GM18508 (cell line): ENCODE measurements around the gene SLC12A7.
"Not testable (repeated sequence)": the region's sequence is repeated elsewhere in the genome, so short reads cannot be mapped to it uniquely, and the experiment has no call there.

Experiments used
- ATAC-seq: cut with Tn5 transposase; IDR thresholded peaks from one replicate; pipeline ENCODE4 v1.9.1; 2021; ENCODE audit warnings: moderate number of reproducible peaks; ENCODE audit not compliant: insufficient read depth, unreplicated experiment

Gene SLC12A7

DNA sequence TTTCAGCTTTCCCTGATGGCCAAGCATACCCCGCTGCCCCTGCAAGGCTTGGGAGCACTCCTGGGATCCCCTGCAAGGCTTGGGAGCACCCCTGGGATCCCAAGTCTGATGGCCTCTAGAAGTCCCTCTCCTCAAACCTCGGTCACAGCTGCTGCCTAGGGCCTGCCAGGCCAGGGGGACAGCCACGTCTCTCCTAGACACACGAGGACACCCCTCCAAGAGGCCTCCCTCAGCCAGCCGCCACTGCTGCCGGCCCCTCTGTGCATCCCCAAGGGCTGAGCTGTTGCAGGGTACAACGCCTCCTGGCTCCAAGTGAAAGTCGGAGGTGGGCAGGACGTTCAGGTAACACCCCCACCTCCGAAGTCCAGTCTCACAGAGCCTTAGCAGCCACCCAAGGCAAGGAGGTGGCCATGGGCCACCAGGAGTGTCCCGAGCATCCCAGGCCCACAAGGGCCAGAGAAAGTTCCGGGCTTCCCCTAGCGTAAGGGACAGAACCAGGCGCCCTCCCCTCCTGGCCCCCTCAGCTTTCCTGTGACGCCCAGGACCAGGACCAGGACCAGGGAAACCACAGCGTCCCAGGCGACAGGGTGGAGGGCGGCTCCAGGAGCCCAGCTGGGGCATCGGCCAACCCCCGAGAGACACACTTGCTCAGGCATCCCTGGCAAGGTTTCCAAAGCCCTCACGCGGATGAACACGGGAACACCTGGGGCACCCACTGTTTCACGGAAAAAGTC, 17.3 kb upstream of the SLC12A7 start:
- ATAC-seq, result no peak

- ATAC-seq, result no peak
These were observed 16.3 kb upstream of the SLC12A7 start for GRCh38 chr5:1127959-1128785.

- not testable (repeated sequence) for ATAC-seq
These were observed 13.8 kb upstream of the SLC12A7 start for GRCh38 chr5:1125695-1126094.

DNA sequence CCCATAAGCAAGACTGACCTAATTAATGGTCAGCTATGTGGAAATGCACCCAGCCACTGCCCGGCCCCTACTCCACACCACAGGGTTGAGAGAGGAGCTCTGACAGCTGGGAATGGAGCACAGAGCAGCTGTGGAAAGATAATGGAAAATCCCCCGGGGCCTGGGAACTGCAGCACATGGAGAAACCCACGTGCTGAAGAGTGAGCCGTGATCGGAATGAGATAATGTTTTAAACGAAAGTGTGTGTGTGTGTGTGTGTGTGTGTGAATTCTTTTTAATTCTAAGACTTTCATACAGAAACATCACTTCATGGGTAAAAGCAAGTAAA, 13.1 kb upstream of the SLC12A7 start:
- no peak for ATAC-seq

- ATAC-seq, result no peak
These were observed 12.6 kb upstream of the SLC12A7 start for GRCh38 chr5:1124205-1125029.

GRCh38 chr5:1123418-1124147, 11.7 kb upstream of the SLC12A7 start:
- no peak for ATAC-seq

DNA sequence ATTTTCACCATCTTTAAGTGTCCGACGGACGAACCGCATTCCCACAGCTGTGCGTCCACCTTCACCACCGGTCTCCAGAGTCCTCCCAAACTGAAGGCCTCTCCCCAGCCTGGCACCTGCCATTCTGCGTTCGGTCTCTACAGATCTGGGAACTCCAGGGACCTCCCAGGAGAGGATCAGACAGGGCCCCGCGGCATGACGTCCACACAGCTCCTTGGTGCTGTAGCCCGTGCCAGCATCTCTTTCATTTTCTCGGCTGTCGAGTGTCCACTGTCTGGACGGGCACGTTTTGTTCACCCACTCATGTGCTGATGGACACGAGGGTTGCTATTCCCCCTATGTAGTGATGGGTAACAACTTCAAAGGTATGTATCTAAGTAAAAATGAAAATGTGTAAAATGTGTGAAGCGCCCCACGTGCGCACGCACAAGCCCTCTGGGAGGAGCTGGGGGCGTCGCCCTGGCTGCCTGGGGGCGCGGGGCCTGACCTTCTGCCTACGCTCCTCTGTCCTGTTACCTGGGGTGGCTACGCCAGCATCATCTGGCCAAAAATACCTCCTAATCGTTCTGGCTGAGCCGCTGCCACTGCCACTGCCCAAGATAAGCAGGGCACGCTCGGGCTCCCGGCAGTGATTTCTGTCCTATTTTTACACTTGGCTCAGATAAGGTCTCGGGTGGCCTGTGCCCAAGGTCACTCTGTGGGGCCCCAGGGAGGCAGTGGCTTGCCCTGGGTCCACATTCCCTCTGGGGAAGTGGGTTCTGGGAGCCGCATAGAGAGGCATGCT, 10.8 kb upstream of the SLC12A7 start:
- ATAC-seq, result no peak

GRCh38 chr5:1121891-1122290, 10.0 kb upstream of the SLC12A7 start:
- no peak for ATAC-seq

DNA sequence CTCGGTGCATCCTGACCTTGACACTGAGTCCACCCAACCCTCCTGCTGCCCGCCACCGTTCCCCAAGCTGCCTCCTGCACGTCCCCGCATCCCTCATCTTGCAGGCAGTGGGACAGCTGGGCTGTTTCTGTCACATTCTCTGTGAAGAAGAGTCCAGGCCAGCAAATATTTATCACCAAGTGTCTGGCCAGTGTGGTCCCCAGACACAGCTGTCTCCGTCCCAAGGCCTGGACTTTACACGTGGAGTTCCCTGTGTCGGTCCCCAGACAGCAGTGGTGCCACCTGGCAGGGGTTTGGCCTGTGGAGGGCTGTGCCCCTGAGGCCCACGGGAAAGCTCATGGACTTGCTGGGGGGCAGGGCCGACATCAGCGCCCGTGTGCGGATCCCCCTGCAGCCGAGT, 9.2 kb upstream of the SLC12A7 start:
- no peak for ATAC-seq

DNA sequence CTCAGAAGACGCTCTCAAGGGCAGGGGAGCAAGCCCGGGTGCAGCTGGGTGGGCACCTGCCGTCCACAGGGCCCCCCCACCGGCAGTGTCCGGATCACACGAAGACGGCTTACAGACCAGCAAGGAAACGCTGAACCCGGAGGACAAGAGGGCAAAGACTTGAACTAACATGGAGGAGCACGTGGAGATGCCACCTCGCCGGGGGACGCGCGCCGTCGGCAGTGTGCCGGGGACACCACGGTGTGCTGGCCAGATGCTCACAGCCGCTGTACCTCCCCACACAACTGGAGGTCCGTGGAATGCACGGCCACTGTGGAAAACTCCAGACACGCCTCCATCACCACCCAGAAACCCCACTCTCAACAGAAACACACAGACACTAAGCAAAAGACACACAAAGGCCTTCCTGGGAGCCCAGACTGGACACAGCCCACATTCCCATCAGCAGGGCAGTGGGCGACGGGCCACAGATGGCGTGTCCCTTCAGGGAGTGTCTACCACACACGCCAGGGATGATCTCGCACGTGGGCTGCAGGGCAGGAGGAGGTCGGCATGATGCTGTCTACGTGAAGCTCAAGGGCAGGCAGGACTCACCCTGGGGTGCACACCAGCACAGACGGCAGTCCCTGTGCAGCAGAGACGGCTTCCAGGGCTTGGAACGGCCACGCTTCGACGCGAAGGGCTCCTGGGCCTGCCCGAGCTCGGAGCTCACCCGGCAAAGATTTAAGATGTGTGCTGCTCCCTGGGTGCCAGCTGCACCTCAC, 8.6 kb upstream of the SLC12A7 start:
- no peak for ATAC-seq

- ATAC-seq, result no peak
These were observed 7.5 kb upstream of the SLC12A7 start for GRCh38 chr5:1119312-1119831.

GRCh38 chr5:1118738-1119137, 6.9 kb upstream of the SLC12A7 start:
- ATAC-seq, result no peak

DNA sequence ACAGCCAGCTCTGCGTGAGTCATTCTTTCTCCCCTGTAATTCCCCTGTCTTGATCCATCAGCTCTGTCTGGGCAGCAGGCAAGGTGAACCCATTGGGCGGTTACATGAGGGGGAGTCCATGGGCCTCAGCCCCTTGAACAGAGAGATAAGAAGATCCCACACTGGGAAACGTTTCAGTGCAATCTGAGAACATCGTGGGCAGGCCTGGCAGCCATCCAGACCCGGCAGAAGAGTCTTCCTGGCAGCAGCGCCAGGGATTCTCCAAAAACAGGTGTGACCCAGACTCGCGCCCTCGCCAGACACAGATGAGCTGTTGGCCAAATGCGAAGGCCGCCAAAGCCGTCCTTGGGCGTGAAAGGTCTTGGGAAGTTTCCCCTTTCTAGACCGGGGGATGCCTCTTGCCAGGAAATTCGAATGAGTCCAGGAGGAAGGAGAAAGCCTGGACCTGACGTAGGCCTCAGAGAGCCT, 6.4 kb upstream of the SLC12A7 start:
- ATAC-seq, result no peak

DNA sequence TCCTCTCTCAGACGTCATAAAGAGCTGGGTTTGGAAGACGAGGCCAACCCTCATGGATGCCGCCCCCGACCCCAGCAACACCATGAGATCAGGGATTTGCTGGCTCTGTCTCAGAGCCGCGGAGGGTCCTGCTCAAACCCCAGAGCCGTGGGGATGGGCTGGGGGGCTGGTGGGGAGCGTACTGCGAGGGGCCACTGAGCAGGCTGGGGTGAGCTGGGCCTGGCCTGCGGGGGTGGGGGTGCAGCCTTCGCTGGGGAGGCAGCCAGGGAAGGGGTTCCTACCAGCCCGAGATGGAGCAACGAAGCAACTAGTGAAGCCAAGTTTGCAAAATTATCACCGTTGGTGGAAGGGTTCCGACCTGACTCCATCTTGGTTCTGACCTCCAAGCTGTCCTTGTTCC, 5.1 kb upstream of the SLC12A7 start:
- ATAC-seq, result no peak

- no peak for ATAC-seq
These were observed 4.4 kb upstream of the SLC12A7 start for GRCh38 chr5:1116109-1116740.

DNA sequence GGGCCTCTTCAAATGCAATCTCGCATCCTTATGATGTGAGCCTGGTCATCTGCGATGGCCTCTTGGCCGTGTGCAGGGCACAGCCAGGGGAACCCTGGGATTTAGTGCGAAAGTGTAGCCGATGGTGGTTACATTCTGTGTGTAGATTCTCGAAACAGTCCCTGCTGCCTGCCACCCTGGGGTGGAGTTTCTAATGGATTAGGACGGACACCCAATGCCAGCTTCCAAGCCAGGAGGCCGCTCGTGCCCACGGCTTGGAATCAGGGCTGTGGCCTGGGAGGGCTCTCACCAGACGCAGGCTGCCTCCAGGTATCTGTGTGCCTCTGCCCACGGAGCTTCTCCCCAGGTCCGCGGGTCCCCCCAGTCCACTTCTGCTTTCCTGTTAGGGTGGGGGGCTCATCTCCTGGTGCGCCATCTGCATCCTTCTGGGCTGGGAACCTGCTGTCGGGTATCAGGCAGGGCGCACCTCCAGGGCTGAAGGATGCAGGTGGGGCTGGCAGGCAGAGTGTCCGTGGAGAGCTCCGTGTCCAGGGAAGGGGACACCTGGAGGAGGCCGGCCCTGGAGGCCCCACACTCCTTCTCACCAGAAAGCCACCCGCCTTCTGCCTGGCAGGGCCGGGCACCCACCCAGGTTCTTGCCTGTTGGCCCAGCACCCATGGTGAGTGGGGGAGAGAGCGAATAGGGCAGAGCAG, 3.4 kb upstream of the SLC12A7 start:
- no peak for ATAC-seq

- no peak for ATAC-seq
These were observed 2.1 kb upstream of the SLC12A7 start for GRCh38 chr5:1113805-1114586.
